Activated B cell treated with CpG ODN at 0.5 μM for 24 hours (primary cell): ENCODE data around the gene INHBB. TPM values are rescaled to one million over a fixed set of nuclear protein-coding genes. Genes with fewer than 3 reads are reported as not detected.

Source experiments
- ATAC-seq: fragments of 200-7000 bp; cut with Tn5 transposase; one replicate; pipeline ENCODE4 v1.10.0; 2021; ENCODE audit warnings: low read depth, mild to moderate bottlenecking, moderate library complexity
- CTCF ChIA-PET: fragments of 350-600 bp; sonication (Branson Sonifier 250); formaldehyde crosslinking; loops from one replicate; lab custom pipeline; 2021; ENCODE audit warnings: antibody characterized with exemption; lab: Charles Lee
- POLR2A ChIA-PET: fragments of 350-600 bp; sonication (Branson Sonifier 250); formaldehyde crosslinking; loops from one replicate; lab custom pipeline; 2021; ENCODE audit warnings: antibody characterized with exemption; lab: Charles Lee
- DNase-seq: peaks from one replicate; pipeline ENCODE4 v3.0.0; 2022
- H3K27ac Mint-ChIP-seq: one replicate; pipeline ENCODE4 v1.8.0; 2020; ENCODE audit warnings: mixed read lengths
- H3K27me3 Mint-ChIP-seq: one replicate; pipeline ENCODE4 v1.8.0; 2021; ENCODE audit warnings: mixed read lengths
- H3K36me3 Mint-ChIP-seq: one replicate; pipeline ENCODE4 v1.8.0; 2021; ENCODE audit warnings: low read depth, mixed read lengths
- H3K4me1 Mint-ChIP-seq: one replicate; pipeline ENCODE4 v1.8.0; 2021; ENCODE audit warnings: mixed read lengths
- H3K4me3 Mint-ChIP-seq: one replicate; pipeline ENCODE4 v1.8.0; 2020; ENCODE audit warnings: mild to moderate bottlenecking, mixed read lengths
- H3K9me3 Mint-ChIP-seq: one replicate; pipeline ENCODE4 v1.8.0; 2020; ENCODE audit warnings: mixed read lengths
- intact Hi-C: fragments of 100-400 bp; cut with micrococcal nuclease; formaldehyde crosslinking; loops from one replicate; pipeline ENCODE4 v1.15.1; 2024
- total RNA-seq: library from RNA; stranded (reverse); gene quantifications from 2 replicates; pipeline ENCODE4 v1.2.3, GENCODE V29; 2022
- TF ChIP-seq, protein P1 (sequence below): fragments of 200-600 bp; IDR thresholded peaks from one replicate; pipeline ENCODE4 v1.8.0; 2022; ENCODE audit warnings: antibody characterized with exemption, mild to moderate bottlenecking

INHBB gene
- total RNA-seq, 1 donor from 2014 or later, result not detected

DNA sequence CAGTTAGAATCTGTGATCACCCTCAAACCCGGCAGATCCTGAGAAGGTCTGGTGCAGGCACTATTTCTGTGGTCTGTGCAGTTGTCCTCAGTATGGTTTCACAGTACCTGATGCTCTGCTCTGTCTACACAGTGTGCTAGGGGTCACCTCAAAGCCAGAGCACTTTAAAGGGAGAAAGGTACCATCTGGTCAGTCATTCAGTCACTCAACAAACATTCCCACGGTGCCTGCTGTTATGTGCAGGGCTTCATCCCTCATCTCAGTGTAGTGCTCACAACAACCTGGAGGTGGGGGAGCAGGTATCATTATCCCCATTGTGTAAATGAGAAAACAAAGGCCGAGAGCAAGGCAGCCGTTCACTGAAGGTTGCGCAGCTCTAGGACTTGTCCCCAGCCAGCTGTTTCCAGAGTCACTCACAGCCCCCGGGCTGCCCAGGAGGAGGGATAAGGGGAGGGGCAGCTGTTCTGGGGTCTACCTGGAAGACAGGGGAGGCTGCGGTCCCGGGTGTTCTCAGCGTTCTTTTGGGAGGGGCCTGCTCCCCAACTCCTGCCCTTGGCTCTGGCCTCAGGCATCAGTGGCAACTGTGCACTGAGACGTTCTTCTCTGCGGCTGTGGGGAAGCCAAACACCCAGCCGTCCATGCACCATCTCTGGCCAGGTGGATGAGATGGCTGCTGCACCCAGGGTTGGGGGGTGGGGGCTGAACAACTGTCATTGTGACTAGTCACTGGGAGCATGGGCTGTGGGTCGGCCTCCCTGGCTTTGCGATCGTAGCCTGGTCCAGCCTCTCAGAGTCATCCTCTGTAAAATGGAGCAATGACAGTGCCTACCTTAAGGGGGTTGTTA is 9.2 kb downstream of the INHBB start:
- peaks cover 13% of the 10 kb centered on the region for H3K27me3 Mint-ChIP-seq
- H3K9me3 Mint-ChIP-seq, result no peaks in the 10 kb centered on the region
- CTCF ChIA-PET, result no interaction called here
- POLR2A ChIA-PET, result no interaction called here
- ATAC-seq (no peak), DNase-seq (no peak)
- TF ChIP-seq, protein P1, sequence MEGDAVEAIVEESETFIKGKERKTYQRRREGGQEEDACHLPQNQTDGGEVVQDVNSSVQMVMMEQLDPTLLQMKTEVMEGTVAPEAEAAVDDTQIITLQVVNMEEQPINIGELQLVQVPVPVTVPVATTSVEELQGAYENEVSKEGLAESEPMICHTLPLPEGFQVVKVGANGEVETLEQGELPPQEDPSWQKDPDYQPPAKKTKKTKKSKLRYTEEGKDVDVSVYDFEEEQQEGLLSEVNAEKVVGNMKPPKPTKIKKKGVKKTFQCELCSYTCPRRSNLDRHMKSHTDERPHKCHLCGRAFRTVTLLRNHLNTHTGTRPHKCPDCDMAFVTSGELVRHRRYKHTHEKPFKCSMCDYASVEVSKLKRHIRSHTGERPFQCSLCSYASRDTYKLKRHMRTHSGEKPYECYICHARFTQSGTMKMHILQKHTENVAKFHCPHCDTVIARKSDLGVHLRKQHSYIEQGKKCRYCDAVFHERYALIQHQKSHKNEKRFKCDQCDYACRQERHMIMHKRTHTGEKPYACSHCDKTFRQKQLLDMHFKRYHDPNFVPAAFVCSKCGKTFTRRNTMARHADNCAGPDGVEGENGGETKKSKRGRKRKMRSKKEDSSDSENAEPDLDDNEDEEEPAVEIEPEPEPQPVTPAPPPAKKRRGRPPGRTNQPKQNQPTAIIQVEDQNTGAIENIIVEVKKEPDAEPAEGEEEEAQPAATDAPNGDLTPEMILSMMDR, result no peak
- intact Hi-C loops, result no loop called here
- no peak overlapping the region for H3K4me3 Mint-ChIP-seq
- no peak overlapping the region for H3K27ac Mint-ChIP-seq
- no peaks in the 10 kb centered on the region for H3K36me3 Mint-ChIP-seq
- peaks cover 4% of the 10 kb centered on the region for H3K4me1 Mint-ChIP-seq

DNA sequence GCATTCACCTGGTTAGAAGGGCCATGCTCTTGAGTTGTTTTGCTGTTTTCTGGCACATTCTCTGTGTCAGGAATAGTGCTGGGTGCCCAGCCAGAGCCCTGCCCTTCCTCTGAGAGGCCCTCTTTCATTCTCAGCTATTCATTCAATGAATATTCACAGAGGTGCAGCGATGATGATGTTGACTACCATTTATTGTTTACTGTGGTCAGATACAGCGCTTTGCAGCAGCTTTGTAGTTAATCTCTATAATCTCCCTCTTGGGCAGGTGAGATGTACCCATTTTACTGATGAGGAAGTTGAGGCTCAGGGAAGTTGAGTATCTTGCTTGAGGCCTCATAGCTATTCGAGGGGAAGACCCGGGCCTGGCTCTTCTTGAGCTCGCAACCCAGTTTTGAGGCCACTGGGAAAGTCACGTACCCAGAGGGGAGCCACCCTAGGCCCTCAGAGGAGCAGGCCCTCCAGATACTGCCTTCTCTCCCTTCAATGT is 9.9 kb downstream of the INHBB start:
- Mint-ChIP-seq H3K36me3 (no peaks in the 10 kb centered on the region), H3K27ac (no peak overlapping the region), H3K9me3 (no peaks in the 10 kb centered on the region), H3K4me3 (no peak overlapping the region), H3K27me3 (peaks cover 9% of the 10 kb centered on the region), H3K4me1 (peaks cover 4% of the 10 kb centered on the region)
- CTCF ChIA-PET, result no interaction called here
- intact Hi-C loops, result no loop called here
- TF ChIP-seq, protein P1, result no peak
- POLR2A ChIA-PET, result no interaction called here
- ATAC-seq, result no peak
- DNase-seq, result no peak

DNA sequence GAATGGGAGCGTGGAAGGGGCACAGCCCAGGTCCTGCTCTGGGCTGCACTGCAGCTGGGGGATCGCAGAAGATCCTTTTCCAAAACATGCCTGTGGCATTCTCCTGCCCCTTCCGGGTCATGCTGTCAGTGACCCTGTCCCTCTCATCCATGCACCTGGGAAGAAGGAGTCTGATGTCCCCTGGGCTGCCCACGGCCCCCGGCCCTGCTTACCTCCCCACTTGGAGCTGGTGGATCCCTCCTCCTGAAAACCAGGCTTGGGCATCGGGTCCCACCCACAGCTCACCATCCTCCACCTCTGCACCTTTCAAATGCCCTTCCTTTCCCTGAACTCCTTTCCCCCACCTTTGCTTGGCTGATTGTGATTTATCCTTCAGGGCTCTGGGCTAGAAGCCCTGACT is 11.8 kb downstream of the INHBB start:
- Mint-ChIP-seq H3K4me3 (no peak overlapping the region), H3K4me1 (peaks cover 4% of the 10 kb centered on the region), H3K9me3 (no peaks in the 10 kb centered on the region), H3K36me3 (no peaks in the 10 kb centered on the region), H3K27me3 (peaks cover 3% of the 10 kb centered on the region), H3K27ac (no peak overlapping the region)
- intact Hi-C loops, result no loop called here
- no peak for DNase-seq
- no peak for ATAC-seq
- ChIA-PET CTCF (no interaction called here), POLR2A (no interaction called here)
- TF ChIP-seq, protein P1, result no peak

DNA sequence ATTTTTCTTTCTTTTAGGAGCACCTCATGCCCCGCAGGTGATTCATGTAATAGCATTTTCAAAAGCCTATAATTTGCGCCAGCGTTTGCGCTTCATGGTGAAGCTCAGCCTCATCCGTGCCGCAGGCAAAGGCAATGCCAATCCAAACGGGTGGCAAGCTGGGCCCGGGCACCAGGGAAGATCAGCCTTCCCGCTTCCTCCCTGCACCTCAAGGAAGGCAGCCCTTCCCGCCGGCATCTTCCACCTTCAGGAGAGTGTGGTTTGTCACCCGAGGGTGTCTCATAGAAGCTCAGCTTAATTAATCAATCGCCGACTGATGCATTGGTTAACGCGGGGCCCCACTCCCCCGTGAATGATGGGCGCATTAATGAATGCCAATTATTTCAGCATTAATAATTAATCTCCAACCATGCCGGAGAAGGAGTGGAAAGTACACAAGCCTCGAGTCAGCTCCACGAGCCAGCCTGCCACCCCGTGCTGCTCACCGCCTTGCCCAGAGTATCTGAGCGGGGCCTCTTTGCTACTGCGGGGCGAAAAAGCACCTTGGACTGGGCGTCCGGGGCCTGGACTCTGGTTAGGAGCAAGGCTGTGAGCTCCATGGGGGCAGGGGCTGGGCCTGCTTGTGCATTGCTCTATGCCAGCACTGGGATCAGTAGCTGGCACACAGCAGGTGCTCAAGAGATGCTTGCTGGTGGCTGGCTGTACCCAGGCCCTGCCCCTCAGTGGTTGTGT is 13.0 kb downstream of the INHBB start:
- Mint-ChIP-seq H3K27ac (no peak overlapping the region), H3K27me3 (peaks cover 3% of the 10 kb centered on the region), H3K36me3 (no peaks in the 10 kb centered on the region), H3K4me3 (no peak overlapping the region), H3K9me3 (no peaks in the 10 kb centered on the region), H3K4me1 (peaks cover 4% of the 10 kb centered on the region)
- intact Hi-C loops, result no loop called here
- ATAC-seq, result no peak
- no peak for DNase-seq
- POLR2A ChIA-PET, result no interaction called here
- CTCF ChIA-PET, result no interaction called here
- TF ChIP-seq, protein P1, result no peak

DNA sequence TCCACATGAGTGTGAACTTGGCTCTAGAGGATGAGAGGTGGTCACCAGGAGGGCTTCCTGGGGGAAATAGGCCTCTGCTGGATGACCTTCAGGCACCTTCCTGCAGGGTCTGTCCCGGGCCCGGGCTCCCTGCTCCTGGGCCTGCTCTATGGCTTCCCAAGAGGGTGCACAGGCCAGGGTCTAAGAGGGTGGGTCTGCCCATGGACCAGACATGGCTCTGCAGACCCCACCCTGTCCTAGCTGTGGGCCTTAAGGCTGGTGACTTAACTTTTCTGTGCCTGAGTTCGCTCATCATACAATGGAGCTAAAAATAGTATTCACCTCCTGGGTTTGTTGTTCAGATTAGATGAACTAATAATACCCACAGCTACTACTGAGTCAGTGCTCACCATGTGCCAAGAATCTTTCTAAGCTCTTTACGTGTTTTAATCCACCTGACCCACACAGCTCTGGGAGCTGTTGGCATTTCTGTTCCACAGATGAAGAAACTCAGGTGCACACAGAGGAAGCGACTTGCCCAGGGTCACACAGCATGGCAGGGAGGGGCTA is 14.4 kb downstream of the INHBB start:
- CTCF ChIA-PET, result no interaction called here
- DNase-seq (no peak), ATAC-seq (no peak)
- Mint-ChIP-seq H3K9me3 (no peaks in the 10 kb centered on the region), H3K27me3 (peaks cover 3% of the 10 kb centered on the region), H3K36me3 (no peaks in the 10 kb centered on the region), H3K4me1 (no peaks in the 10 kb centered on the region), H3K4me3 (no peak overlapping the region), H3K27ac (no peak overlapping the region)
- intact Hi-C loops, result no loop called here
- TF ChIP-seq, protein P1, result no peak
- POLR2A ChIA-PET, result no interaction called here
